Mesothelial cell of epicardium (in vitro differentiated cells): Measurements from ENCODE around the gene CYP2W1. TPM values are rescaled to one million over a fixed set of nuclear protein-coding genes. Genes with fewer than 3 reads are reported as not detected.

Experiments used
- DNase-seq, 2 experiments: peaks; one replicate each; pipeline ENCODE4 v3.0.0; 2021; ENCODE audit warnings: low spot score in 2 of 2; ENCODE audit not compliant: unreplicated experiment in 2 of 2
- H3K27ac Mint-ChIP-seq: 2 replicates; pipeline ENCODE4 v1.8.0; 2021; ENCODE audit warnings: mixed read lengths
- H3K27me3 Mint-ChIP-seq: 2 replicates; pipeline ENCODE4 v1.8.0; 2021; ENCODE audit warnings: low read depth, mixed read lengths
- H3K36me3 Mint-ChIP-seq: 2 replicates; pipeline ENCODE4 v1.8.0; 2021; ENCODE audit warnings: mixed read lengths
- H3K4me1 Mint-ChIP-seq: 2 replicates; pipeline ENCODE4 v1.8.0; 2021; ENCODE audit warnings: mixed read lengths
- H3K4me3 Mint-ChIP-seq: 2 replicates; pipeline ENCODE4 v1.8.0; 2021; ENCODE audit warnings: mild to moderate bottlenecking, moderate library complexity, mixed read lengths
- H3K9me3 Mint-ChIP-seq: 2 replicates; pipeline ENCODE4 v1.8.0; 2021; ENCODE audit warnings: mixed read lengths
- total RNA-seq: library from RNA; stranded (reverse); gene quantifications from 3 replicates; pipeline ENCODE4 v1.2.1, GENCODE V29; 2021
- TF ChIP-seq, protein P1 (sequence below): fragments of 200-600 bp; sonication (generic); IDR thresholded peaks from one replicate; pipeline ENCODE4 v1.5.0; 2021; ENCODE audit warnings: antibody characterized with exemption; ENCODE audit not compliant: unreplicated experiment

The CYP2W1 gene
- total RNA-seq, 1 donor from 2014 or later = 5.6 TPM

DNA sequence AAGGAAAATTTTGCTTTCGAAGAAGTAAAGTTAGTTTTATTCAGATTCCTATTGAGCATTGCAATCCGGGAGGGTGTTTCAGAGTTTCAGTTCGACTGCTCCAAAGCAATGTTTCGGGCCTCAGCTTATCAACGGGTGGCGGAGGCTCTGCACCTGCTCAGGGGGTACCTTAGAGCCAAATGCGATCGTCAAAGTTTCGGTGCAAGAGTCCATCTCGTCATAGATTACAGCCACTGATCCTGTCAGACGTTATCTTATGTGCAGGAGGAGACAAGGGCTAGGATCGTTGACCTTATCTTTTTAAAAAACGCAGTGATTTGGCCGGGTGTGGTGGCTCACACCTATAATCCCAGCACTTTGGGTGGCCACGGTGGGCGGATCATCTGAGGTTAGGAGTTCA, 3.8 kb upstream of the CYP2W1 start:
- Mint-ChIP-seq H3K9me3 (no peaks in the 10 kb centered on the region), H3K4me1 (peaks cover 11% of the 10 kb centered on the region), H3K27ac (no peak overlapping the region), H3K27me3 (no peaks in the 10 kb centered on the region), H3K36me3 (no peaks in the 10 kb centered on the region), H3K4me3 (no peak overlapping the region)
- TF ChIP-seq, protein P1, sequence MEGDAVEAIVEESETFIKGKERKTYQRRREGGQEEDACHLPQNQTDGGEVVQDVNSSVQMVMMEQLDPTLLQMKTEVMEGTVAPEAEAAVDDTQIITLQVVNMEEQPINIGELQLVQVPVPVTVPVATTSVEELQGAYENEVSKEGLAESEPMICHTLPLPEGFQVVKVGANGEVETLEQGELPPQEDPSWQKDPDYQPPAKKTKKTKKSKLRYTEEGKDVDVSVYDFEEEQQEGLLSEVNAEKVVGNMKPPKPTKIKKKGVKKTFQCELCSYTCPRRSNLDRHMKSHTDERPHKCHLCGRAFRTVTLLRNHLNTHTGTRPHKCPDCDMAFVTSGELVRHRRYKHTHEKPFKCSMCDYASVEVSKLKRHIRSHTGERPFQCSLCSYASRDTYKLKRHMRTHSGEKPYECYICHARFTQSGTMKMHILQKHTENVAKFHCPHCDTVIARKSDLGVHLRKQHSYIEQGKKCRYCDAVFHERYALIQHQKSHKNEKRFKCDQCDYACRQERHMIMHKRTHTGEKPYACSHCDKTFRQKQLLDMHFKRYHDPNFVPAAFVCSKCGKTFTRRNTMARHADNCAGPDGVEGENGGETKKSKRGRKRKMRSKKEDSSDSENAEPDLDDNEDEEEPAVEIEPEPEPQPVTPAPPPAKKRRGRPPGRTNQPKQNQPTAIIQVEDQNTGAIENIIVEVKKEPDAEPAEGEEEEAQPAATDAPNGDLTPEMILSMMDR = no peak
- no peak for DNase-seq

DNA sequence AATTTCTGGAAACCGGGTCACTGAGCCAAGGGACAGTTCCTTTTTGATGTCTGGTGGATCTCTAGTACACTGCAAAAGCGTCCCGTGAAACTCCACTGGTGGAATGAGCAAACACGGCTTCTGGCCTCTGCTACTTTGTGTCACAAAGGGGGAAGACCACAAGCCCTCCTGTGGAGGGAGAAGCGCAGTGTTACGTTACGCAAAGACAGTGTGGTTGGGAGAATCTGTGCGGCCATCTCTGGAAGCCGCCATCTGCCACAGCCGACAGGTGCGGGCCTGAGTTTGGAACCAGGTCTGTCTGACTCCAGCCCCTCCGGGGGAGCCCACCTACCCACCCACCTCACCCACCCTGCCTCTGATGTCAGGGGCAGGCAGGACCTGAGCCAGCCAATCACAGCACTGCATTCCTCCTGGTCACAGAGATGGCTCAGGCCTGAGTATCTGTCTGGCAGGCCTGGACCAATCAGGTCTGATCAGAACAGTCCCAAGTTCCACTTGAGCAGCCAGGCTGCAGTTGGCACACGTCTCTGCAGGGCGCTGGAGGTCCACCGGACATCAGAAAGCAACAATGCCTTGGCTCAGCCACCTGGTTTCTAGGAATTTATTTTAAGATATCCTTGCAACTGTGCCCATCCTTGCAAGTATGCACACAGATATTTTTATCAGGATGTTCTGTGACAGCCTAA, 3.0 kb upstream of the CYP2W1 start:
- H3K27ac Mint-ChIP-seq = no peak overlapping the region
- no peaks in the 10 kb centered on the region for H3K27me3 Mint-ChIP-seq
- H3K4me1 Mint-ChIP-seq = peaks cover 8% of the 10 kb centered on the region
- no peaks in the 10 kb centered on the region for H3K36me3 Mint-ChIP-seq
- TF ChIP-seq, protein P1 = no peak
- H3K4me3 Mint-ChIP-seq = no peak overlapping the region
- DNase-seq = no peak
- no peaks in the 10 kb centered on the region for H3K9me3 Mint-ChIP-seq

- TF ChIP-seq, protein P1 = no peak
- Mint-ChIP-seq H3K27me3 (no peaks in the 10 kb centered on the region), H3K36me3 (no peaks in the 10 kb centered on the region)
These were observed 1.0 kb upstream of the CYP2W1 start for GRCh38 chr7:981793-982510.

DNA sequence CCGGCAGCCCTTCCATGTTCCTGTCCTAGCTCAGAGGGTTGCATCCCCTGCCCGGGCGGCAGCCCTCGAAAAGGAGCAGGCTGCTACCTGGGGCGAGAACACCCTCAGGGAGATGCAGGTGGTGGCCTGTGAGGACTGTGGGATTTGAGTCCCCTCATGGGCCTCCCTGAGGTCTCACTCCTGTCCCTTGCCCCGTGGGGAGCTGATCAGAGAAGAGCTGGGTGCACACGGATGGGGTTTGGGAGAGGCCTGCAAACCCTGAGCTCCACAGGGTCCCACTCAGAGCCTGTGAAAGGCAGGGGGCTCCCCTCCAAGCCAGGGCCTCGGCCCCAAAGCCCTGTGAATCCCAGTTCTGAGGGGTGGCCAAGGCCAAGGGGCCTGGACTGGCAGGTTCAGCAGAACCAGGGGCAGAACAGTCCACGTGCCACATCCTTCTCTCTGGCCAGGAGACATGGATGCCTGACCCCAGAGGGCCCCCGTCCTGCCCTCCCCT, 424 bp upstream of the CYP2W1 start:
- peak overlapping the region; percentile 53 for H3K27ac Mint-ChIP-seq
- H3K4me3 Mint-ChIP-seq = no peak overlapping the region
- no peaks in the 10 kb centered on the region for H3K9me3 Mint-ChIP-seq
- DNase-seq = no peak
- no peaks in the 10 kb centered on the region for H3K27me3 Mint-ChIP-seq
- TF ChIP-seq, protein P1 = no peak
- H3K4me1 Mint-ChIP-seq = peaks cover 9% of the 10 kb centered on the region
- no peaks in the 10 kb centered on the region for H3K36me3 Mint-ChIP-seq

More at GRCh38 chr7:981793-982510, 1.0 kb upstream of the CYP2W1 start:
- DNase-seq = no peak
- Mint-ChIP-seq H3K4me3 (no peak overlapping the region), H3K9me3 (no peaks in the 10 kb centered on the region), H3K27ac (peak overlapping the region; percentile 53), H3K4me1 (peaks cover 9% of the 10 kb centered on the region)

GRCh38 chr7:983616-984071, 663 bp downstream of the CYP2W1 start:
- Mint-ChIP-seq H3K27me3 (no peaks in the 10 kb centered on the region), H3K36me3 (no peaks in the 10 kb centered on the region), H3K27ac (no peak overlapping the region), H3K4me3 (no peak overlapping the region), H3K4me1 (peaks cover 9% of the 10 kb centered on the region), H3K9me3 (no peaks in the 10 kb centered on the region)
- TF ChIP-seq, protein P1 = no peak
- no peak for DNase-seq
